Measurements from ENCODE around the gene NEGR1.

NEGR1 gene

DNA sequence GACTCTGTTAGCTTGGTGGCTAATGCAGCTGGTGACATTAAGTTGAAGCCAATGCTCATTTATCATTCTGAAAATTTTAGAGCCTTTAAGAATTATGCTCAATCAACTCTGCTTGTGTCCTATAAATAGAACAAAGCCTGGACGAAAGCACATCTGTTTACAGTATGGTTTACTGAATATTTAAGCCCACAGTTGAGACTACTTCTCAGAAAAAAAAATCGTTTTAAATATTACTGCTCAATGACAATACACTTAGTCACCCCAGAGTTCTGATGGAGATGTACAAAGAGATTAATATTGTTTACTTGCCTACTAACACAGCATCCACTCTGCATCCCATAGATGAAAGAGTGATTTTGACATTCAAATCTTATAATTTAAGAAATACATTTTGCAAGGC lies 79.6 kb downstream of the NEGR1 start:
- H3K27ac ChIP-seq (ENCODE audit: low read depth, low read length): no peak overlapping the region
- peaks cover 0 to 6% (median 3%) of the 10 kb centered on the region in 5 donors for H3K9me3 ChIP-seq (ENCODE audit: control insufficient read depth in 5 of 5, low read length in 5 of 5)
- no peaks in the 10 kb centered on the region for H3K36me3 ChIP-seq (ENCODE audit: control insufficient read depth in 5 of 5, insufficient read depth in 5 of 5, low read length in 5 of 5)
- H3K27me3 ChIP-seq (ENCODE audit: control insufficient read depth in 5 of 5, insufficient read depth in 4 of 5, low read length in 5 of 5): no peaks in the 10 kb centered on the region
- no peaks in the 10 kb centered on the region for H3K4me1 ChIP-seq (ENCODE audit: control insufficient read depth in 5 of 5, insufficient read depth in 5 of 5, low read length in 5 of 5)
- H3K4me3 ChIP-seq (ENCODE audit: low read depth in 1 of 5, low read length in 5 of 5): no peak overlapping the region
- H3K9ac ChIP-seq (ENCODE audit: low read length in 5 of 5): no peak overlapping the region

DNA sequence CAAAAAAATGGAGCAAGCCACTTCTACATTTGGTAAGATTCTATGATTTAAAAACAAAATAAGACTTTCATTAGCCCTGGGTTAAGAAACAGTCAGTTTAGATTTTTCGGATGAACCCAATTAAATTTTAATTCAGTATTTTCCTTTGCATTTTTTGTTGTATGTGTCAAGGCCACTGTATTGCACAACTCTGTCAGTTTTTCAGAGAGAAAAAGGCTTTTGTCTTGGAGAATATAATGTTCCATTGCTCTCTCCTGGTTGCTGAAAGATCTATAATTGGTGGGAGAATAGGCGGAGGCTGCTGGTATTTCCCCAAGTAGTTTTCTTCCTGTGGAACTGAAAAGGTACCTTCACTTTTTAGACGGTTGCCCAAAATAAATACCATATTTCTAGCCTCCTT lies 84.6 kb downstream of the NEGR1 start:
- Histone ChIP-seq H3K4me1 (ENCODE audit: control insufficient read depth in 5 of 5, insufficient read depth in 5 of 5, low read length in 5 of 5) (no peaks in the 10 kb centered on the region), H3K4me3 (ENCODE audit: low read depth in 1 of 5, low read length in 5 of 5) (no peak overlapping the region), H3K9me3 (ENCODE audit: control insufficient read depth in 5 of 5, low read length in 5 of 5) (peaks cover 0 to 6% (median 3%) of the 10 kb centered on the region in 5 donors), H3K9ac (ENCODE audit: low read length in 5 of 5) (no peak overlapping the region), H3K27me3 (ENCODE audit: control insufficient read depth in 5 of 5, insufficient read depth in 4 of 5, low read length in 5 of 5) (no peaks in the 10 kb centered on the region), H3K27ac (ENCODE audit: low read depth, low read length) (no peak overlapping the region), H3K36me3 (ENCODE audit: control insufficient read depth in 5 of 5, insufficient read depth in 5 of 5, low read length in 5 of 5) (no peaks in the 10 kb centered on the region)

DNA sequence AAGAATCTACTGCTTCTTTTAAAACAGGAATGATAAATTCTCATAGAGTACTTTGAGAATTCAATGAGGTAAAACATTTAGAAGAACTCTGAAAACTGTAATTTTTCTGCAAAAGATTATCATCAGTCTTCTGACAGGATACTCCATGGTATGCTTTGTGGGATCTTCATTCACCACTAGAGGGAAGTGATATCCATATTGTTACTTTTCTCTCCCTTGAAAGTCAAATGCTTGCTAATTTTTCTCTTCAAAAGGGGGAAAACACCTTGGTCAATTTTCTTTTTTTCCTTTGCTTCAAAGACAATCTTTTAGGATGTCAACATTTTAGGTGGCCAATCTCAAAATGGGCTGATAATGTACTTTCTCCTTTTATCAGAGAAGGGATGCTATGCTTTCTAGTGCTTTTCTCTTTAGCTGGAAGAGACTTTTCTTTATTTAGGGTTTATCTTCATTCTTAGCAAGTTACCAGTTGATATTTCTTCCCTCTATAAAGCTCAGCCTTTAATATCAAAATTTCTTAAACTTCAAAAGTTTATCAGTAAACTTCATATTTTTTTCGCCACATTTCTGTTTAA lies 95.5 kb downstream of the NEGR1 start:
- Histone ChIP-seq H3K9me3 (ENCODE audit: control insufficient read depth in 5 of 5, low read length in 5 of 5) (no peaks in the 10 kb centered on the region), H3K27me3 (ENCODE audit: control insufficient read depth in 5 of 5, insufficient read depth in 4 of 5, low read length in 5 of 5) (no peaks in the 10 kb centered on the region), H3K36me3 (ENCODE audit: control insufficient read depth in 5 of 5, insufficient read depth in 5 of 5, low read length in 5 of 5) (no peaks in the 10 kb centered on the region), H3K4me1 (ENCODE audit: control insufficient read depth in 5 of 5, insufficient read depth in 5 of 5, low read length in 5 of 5) (no peaks in the 10 kb centered on the region), H3K9ac (ENCODE audit: low read length in 5 of 5) (no peak overlapping the region), H3K4me3 (ENCODE audit: low read depth in 1 of 5, low read length in 5 of 5) (no peak overlapping the region), H3K27ac (ENCODE audit: low read depth, low read length) (no peak overlapping the region)

DNA sequence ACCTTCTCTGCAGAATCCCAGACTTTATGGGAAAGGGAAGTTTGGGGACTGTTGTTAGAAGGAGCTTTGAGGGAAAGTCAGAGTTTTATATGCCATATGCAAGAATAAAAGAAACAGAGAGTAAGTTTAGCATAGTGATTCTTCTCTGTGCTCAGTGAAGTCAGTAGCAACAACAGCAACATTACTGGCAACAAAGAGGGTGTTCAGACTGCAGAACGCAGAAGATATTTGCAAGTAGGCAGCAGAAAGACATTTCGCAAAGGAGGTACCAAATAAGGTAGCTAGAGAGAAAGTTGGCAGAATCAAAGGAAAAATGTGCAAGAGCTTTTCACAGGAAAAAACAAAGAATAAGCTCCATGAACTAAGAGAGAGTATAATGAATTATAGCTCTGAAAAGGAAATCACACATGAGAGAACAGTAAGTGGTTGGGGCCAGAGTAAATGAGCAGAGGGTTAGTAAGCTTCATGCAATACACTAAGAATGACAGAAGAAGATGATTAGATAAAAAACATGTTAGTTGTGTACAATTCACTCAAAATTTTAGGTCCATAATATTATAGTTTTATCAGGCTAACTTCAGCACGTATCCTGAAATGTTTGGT lies 98.1 kb downstream of the NEGR1 start:
- Histone ChIP-seq H3K27me3 (ENCODE audit: control insufficient read depth in 5 of 5, insufficient read depth in 4 of 5, low read length in 5 of 5) (no peaks in the 10 kb centered on the region), H3K4me1 (ENCODE audit: control insufficient read depth in 5 of 5, insufficient read depth in 5 of 5, low read length in 5 of 5) (no peaks in the 10 kb centered on the region), H3K4me3 (ENCODE audit: low read depth in 1 of 5, low read length in 5 of 5) (no peak overlapping the region), H3K27ac (ENCODE audit: low read depth, low read length) (no peak overlapping the region), H3K9ac (ENCODE audit: low read length in 5 of 5) (no peak overlapping the region), H3K36me3 (ENCODE audit: control insufficient read depth in 5 of 5, insufficient read depth in 5 of 5, low read length in 5 of 5) (no peaks in the 10 kb centered on the region), H3K9me3 (ENCODE audit: control insufficient read depth in 5 of 5, low read length in 5 of 5) (no peaks in the 10 kb centered on the region)

DNA sequence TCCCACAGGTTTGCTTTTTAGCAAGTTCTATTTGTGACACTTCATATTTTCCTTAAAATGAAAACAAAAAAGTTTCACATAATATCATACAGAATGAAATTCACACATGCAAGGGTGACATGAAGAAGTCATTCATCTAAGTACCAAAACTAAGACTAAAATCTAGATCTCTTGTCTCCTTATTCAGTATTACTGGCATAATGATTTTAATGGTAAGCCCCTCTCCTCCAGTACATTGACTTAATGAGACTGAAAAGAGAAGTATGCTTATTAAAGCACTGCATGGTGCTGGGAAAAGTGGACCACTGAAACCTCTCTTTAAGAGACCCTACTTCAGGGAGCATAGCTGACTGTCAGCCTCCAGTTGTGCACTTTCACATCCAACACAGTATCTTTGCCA lies 99.5 kb downstream of the NEGR1 start:
- no peaks in the 10 kb centered on the region for H3K4me1 ChIP-seq (ENCODE audit: control insufficient read depth in 5 of 5, insufficient read depth in 5 of 5, low read length in 5 of 5)
- H3K27ac ChIP-seq (ENCODE audit: low read depth, low read length): no peak overlapping the region
- H3K9ac ChIP-seq (ENCODE audit: low read length in 5 of 5): no peak overlapping the region
- no peaks in the 10 kb centered on the region for H3K27me3 ChIP-seq (ENCODE audit: control insufficient read depth in 5 of 5, insufficient read depth in 4 of 5, low read length in 5 of 5)
- no peaks in the 10 kb centered on the region for H3K9me3 ChIP-seq (ENCODE audit: control insufficient read depth in 5 of 5, low read length in 5 of 5)
- H3K36me3 ChIP-seq (ENCODE audit: control insufficient read depth in 5 of 5, insufficient read depth in 5 of 5, low read length in 5 of 5): no peaks in the 10 kb centered on the region
- H3K4me3 ChIP-seq (ENCODE audit: low read depth in 1 of 5, low read length in 5 of 5): no peak overlapping the region

DNA sequence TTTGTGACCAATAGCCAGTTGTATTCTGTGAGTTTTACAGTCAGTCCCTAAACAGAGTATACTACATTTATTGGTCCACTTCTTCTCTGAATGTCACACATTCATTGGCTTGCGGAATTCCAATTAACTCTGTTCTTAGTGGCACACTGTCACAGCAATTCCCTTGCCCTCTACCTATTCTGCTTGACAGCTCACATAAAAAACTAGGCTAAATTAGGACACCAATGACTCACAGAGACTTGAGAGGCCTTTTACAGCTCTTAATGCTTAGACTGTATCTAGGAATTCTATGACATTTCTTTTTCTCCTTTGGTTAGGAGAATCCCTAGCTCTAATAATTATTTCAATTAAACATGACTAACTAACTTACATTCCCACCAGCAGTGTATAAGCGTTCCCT lies 104.1 kb downstream of the NEGR1 start:
- Histone ChIP-seq H3K27me3 (ENCODE audit: control insufficient read depth in 5 of 5, insufficient read depth in 4 of 5, low read length in 5 of 5) (no peaks in the 10 kb centered on the region), H3K9me3 (ENCODE audit: control insufficient read depth in 5 of 5, low read length in 5 of 5) (no peaks in the 10 kb centered on the region), H3K9ac (ENCODE audit: low read length in 5 of 5) (no peak overlapping the region), H3K27ac (ENCODE audit: low read depth, low read length) (no peak overlapping the region), H3K4me1 (ENCODE audit: control insufficient read depth in 5 of 5, insufficient read depth in 5 of 5, low read length in 5 of 5) (no peaks in the 10 kb centered on the region), H3K4me3 (ENCODE audit: low read depth in 1 of 5, low read length in 5 of 5) (no peak overlapping the region), H3K36me3 (ENCODE audit: control insufficient read depth in 5 of 5, insufficient read depth in 5 of 5, low read length in 5 of 5) (no peaks in the 10 kb centered on the region)

DNA sequence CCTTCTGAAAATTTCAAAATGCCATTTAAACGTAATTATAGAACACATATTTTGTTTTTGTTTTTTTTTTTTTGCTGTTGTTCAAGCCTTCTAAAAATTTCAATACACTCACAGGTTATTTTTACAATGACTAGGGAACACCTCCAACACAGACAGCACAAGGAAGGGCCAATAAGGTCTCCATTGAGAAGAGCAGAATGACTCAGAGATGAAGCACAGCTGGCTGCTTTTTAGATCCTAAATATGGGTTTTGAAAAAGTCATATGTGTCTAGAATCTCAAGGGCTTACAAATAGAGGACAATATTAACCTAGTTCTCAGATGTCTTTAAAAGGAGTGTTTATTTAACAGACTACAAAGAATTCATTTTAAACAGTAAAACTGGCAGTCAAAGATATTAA lies 104.6 kb downstream of the NEGR1 start:
- no peaks in the 10 kb centered on the region for H3K9me3 ChIP-seq (ENCODE audit: control insufficient read depth in 5 of 5, low read length in 5 of 5)
- no peak overlapping the region for H3K4me3 ChIP-seq (ENCODE audit: low read depth in 1 of 5, low read length in 5 of 5)
- H3K27me3 ChIP-seq (ENCODE audit: control insufficient read depth in 5 of 5, insufficient read depth in 4 of 5, low read length in 5 of 5): no peaks in the 10 kb centered on the region
- H3K36me3 ChIP-seq (ENCODE audit: control insufficient read depth in 5 of 5, insufficient read depth in 5 of 5, low read length in 5 of 5): no peaks in the 10 kb centered on the region
- no peak overlapping the region for H3K9ac ChIP-seq (ENCODE audit: low read length in 5 of 5)
- no peaks in the 10 kb centered on the region for H3K4me1 ChIP-seq (ENCODE audit: control insufficient read depth in 5 of 5, insufficient read depth in 5 of 5, low read length in 5 of 5)
- no peak overlapping the region for H3K27ac ChIP-seq (ENCODE audit: low read depth, low read length)

DNA sequence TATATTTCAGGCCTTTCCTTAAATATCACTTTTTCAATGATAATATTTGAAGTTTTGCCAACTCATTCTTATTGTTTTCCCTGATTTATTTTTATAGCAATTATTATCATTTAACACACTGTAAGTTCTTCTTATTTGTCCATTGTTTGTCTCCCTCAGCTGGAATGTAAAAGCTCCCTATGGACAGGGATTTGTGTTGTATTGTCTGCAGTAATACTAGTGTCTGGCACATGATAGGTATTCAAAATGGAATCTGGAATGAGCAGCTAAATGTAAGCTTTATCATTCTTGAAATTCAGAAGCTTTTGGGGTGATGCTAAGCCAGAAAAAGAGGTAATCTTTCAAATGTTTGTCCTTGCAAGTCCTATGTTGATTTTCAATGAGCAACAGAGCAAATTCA lies 112.1 kb downstream of the NEGR1 start:
- H3K27me3 ChIP-seq (ENCODE audit: control insufficient read depth in 5 of 5, insufficient read depth in 4 of 5, low read length in 5 of 5): no peaks in the 10 kb centered on the region
- no peaks in the 10 kb centered on the region for H3K9me3 ChIP-seq (ENCODE audit: control insufficient read depth in 5 of 5, low read length in 5 of 5)
- no peaks in the 10 kb centered on the region for H3K4me1 ChIP-seq (ENCODE audit: control insufficient read depth in 5 of 5, insufficient read depth in 5 of 5, low read length in 5 of 5)
- no peak overlapping the region for H3K4me3 ChIP-seq (ENCODE audit: low read depth in 1 of 5, low read length in 5 of 5)
- no peak overlapping the region for H3K9ac ChIP-seq (ENCODE audit: low read length in 5 of 5)
- no peaks in the 10 kb centered on the region for H3K36me3 ChIP-seq (ENCODE audit: control insufficient read depth in 5 of 5, insufficient read depth in 5 of 5, low read length in 5 of 5)
- no peak overlapping the region for H3K27ac ChIP-seq (ENCODE audit: low read depth, low read length)

DNA sequence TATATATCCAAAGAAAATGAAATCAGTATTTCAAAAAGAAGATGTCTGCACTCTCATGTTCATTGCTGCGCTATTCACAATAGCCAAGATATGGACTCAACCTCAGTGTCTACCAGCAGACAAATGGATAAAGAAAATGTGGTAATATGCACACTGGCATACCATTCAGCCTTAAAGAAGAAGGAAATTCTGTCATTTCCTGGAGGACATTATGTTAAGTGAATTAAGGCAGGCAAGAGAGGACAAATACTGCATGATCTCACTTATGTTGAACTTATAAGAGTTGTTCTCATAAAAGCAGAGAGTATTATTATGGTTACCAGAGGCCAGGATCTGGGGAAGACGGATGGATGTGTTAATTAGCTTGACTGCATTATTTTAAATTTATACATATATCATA lies 115.9 kb downstream of the NEGR1 start:
- no peaks in the 10 kb centered on the region for H3K27me3 ChIP-seq (ENCODE audit: control insufficient read depth in 5 of 5, insufficient read depth in 4 of 5, low read length in 5 of 5)
- no peaks in the 10 kb centered on the region for H3K9me3 ChIP-seq (ENCODE audit: control insufficient read depth in 5 of 5, low read length in 5 of 5)
- H3K9ac ChIP-seq (ENCODE audit: low read length in 5 of 5): no peak overlapping the region
- no peak overlapping the region for H3K4me3 ChIP-seq (ENCODE audit: low read depth in 1 of 5, low read length in 5 of 5)
- H3K4me1 ChIP-seq (ENCODE audit: control insufficient read depth in 5 of 5, insufficient read depth in 5 of 5, low read length in 5 of 5): no peaks in the 10 kb centered on the region
- no peaks in the 10 kb centered on the region for H3K36me3 ChIP-seq (ENCODE audit: control insufficient read depth in 5 of 5, insufficient read depth in 5 of 5, low read length in 5 of 5)
- H3K27ac ChIP-seq (ENCODE audit: low read depth, low read length): no peak overlapping the region

DNA sequence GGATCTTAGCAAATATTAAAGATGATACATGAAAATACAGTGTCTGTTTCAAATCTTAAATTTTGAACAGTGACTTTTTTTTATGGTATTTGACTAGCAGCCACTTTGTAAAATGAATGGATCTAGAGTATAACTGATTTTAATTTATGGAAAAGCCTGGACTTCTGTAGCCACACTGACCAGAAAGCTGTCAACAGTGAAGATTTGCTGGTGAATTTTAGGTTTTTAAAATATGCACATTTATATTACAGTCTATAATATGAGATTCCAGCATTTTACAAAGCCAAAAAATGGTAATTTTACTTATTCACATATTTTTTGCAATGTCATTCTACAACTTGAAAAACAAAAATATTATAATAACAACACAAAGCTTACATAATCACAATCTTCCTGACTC lies 131.8 kb downstream of the NEGR1 start:
- Histone ChIP-seq H3K9ac (ENCODE audit: low read length in 5 of 5) (no peak overlapping the region), H3K4me3 (ENCODE audit: low read depth in 1 of 5, low read length in 5 of 5) (no peak overlapping the region), H3K27me3 (ENCODE audit: control insufficient read depth in 5 of 5, insufficient read depth in 4 of 5, low read length in 5 of 5) (no peaks in the 10 kb centered on the region), H3K27ac (ENCODE audit: low read depth, low read length) (no peak overlapping the region), H3K36me3 (ENCODE audit: control insufficient read depth in 5 of 5, insufficient read depth in 5 of 5, low read length in 5 of 5) (no peaks in the 10 kb centered on the region), H3K4me1 (ENCODE audit: control insufficient read depth in 5 of 5, insufficient read depth in 5 of 5, low read length in 5 of 5) (no peaks in the 10 kb centered on the region), H3K9me3 (ENCODE audit: control insufficient read depth in 5 of 5, low read length in 5 of 5) (no peaks in the 10 kb centered on the region)
